Measurements from ENCODE around the gene ZMAT5.

GRCh38 chr22:29689206-29689879, 77.5 kb downstream of the ZMAT5 start:
- TF ChIP-seq MXD4 (CRISPR knock-in tag; IDR thresholded peaks at IDR 0.05; ENCODE audit: borderline replicate concordance) (no peak), CTCF (IDR thresholded peaks at IDR 0.05) (no peak), ATF6 (CRISPR knock-in tag; IDR thresholded peaks at IDR 0.05) (no peak), FOXP1 (CRISPR knock-in tag; IDR thresholded peaks at IDR 0.05; ENCODE audit: borderline replicate concordance) (no peak)

Measured in WTC11 (cell line).